Large intestine (tissue), 1 donor: ENCODE measurements around the gene MAGEC1. TPM values are rescaled to one million over a fixed set of nuclear protein-coding genes. Genes with fewer than 3 reads are reported as not detected.

Experiments used
- polyA plus RNA-seq: library from polyadenylated mRNA; unstranded; fragments of 120-200 nt; gene quantifications from one replicate; pipeline ENCODE4 v1.2.1, GENCODE V29; 2013

The MAGEC1 gene
- polyA plus RNA-seq, 1 donor = not detected

Other genes with a start within 250 kb of the MAGEC1 start
- not detected for gene SPANXD, start 205.2 kb upstream of the MAGEC1 start, polyA plus RNA-seq
- gene MAGEC3, start 65.6 kb upstream of the MAGEC1 start, polyA plus RNA-seq = 0.12 TPM